SK-N-SH treated with all-trans-retinoic acid at 6 μM for 48 hours (cell line): ENCODE measurements around the gene FLT3.

Source experiments
- ATAC-seq: fragments of 200-7000 bp; cut with Tn5 transposase; 3 replicates; pipeline ENCODE4 v1.9.1; 2020; ENCODE audit warnings: mild to moderate bottlenecking, moderate library complexity
- ARNTL ChIP-seq: fragments of 450-650 bp; formaldehyde crosslinking; IDR thresholded peaks from 2 replicates; pipeline ENCODE4 v1.5.0; 2020; ENCODE audit warnings: low read depth, mild to moderate bottlenecking, moderate library complexity, borderline replicate concordance
- BACH2 ChIP-seq: fragments of 250-450 bp; sonication (Bioruptor Pico); IDR thresholded peaks from 2 replicates; pipeline ENCODE4 v1.9.0; 2021; ENCODE audit warnings: mild to moderate bottlenecking, borderline replicate concordance
- CSDC2 ChIP-seq: fragments of 250-450 bp; sonication (Bioruptor Pico); IDR thresholded peaks from 2 replicates; pipeline ENCODE4 v1.5.0; 2020; ENCODE audit warnings: mild to moderate bottlenecking, moderate library complexity
- ESRRG ChIP-seq: fragments of 250-450 bp; sonication (Bioruptor Pico); IDR thresholded peaks from 2 replicates; pipeline ENCODE4 v1.6.1; 2021; ENCODE audit warnings: mild to moderate bottlenecking
- GLIS3 ChIP-seq: fragments of 250-450 bp; sonication (Bioruptor Pico); IDR thresholded peaks from 2 replicates; pipeline ENCODE4 v1.5.0; 2020; ENCODE audit warnings: mild to moderate bottlenecking, moderate library complexity
- OSR1 ChIP-seq: fragments of 250-450 bp; sonication (Bioruptor Pico); IDR thresholded peaks from 2 replicates; pipeline ENCODE4 v1.8.0; 2022; ENCODE audit warnings: moderate library complexity, mild to moderate bottlenecking, inconsistent platforms
- PATZ1 ChIP-seq: fragments of 250-450 bp; sonication (Bioruptor Pico); IDR thresholded peaks from 2 replicates; pipeline ENCODE4 v1.8.0; 2020; ENCODE audit warnings: mild to moderate bottlenecking, moderate library complexity, borderline replicate concordance
- POU6F1 ChIP-seq: fragments of 250-450 bp; sonication (Bioruptor Pico); IDR thresholded peaks from 2 replicates; pipeline ENCODE4 v1.8.0; 2021; ENCODE audit warnings: low read depth, mild to moderate bottlenecking, moderate library complexity, borderline replicate concordance
- PPARA ChIP-seq: fragments of 250-450 bp; sonication (Bioruptor Pico); IDR thresholded peaks from 2 replicates; pipeline ENCODE4 v1.5.0; 2020; ENCODE audit warnings: mild to moderate bottlenecking, borderline replicate concordance
- SNAI2 ChIP-seq: fragments of 250-450 bp; sonication (Bioruptor Pico); IDR thresholded peaks from 2 replicates; pipeline ENCODE4 v1.5.0; 2020; ENCODE audit warnings: mild to moderate bottlenecking, moderate library complexity
- TCF4 ChIP-seq: fragments of 250-450 bp; sonication (Bioruptor Pico); IDR thresholded peaks from 2 replicates; pipeline ENCODE4 v1.8.0; 2021; ENCODE audit warnings: mild to moderate bottlenecking, moderate library complexity, borderline replicate concordance
- TSHZ2 ChIP-seq: fragments of 250-450 bp; sonication (Bioruptor Pico); IDR thresholded peaks from 2 replicates; pipeline ENCODE4 v1.5.0; 2020; ENCODE audit warnings: mild to moderate bottlenecking, moderate library complexity
- ZC3H10 ChIP-seq: fragments of 250-450 bp; sonication (Bioruptor Pico); IDR thresholded peaks from 2 replicates; pipeline ENCODE4 v1.5.1; 2021; ENCODE audit warnings: mild to moderate bottlenecking, moderate library complexity
- ZFP3 ChIP-seq: fragments of 250-450 bp; sonication (Bioruptor Pico); IDR thresholded peaks from 2 replicates; pipeline ENCODE4 v1.5.0; 2020; ENCODE audit warnings: mild to moderate bottlenecking, moderate library complexity
- ZFP30 ChIP-seq: fragments of 450-650 bp; formaldehyde crosslinking; IDR thresholded peaks from 2 replicates; pipeline ENCODE4 v1.5.0; 2022; ENCODE audit warnings: mild to moderate bottlenecking, moderate library complexity
- ZNF565 ChIP-seq: fragments of 450-650 bp; formaldehyde crosslinking; conservative IDR thresholded peaks from 2 replicates; pipeline ENCODE4 v1.5.0; 2020; ENCODE audit warnings: low read depth, mild to moderate bottlenecking, moderate library complexity
- ZNF8 ChIP-seq: fragments of 450-650 bp; formaldehyde crosslinking; IDR thresholded peaks from 2 replicates; pipeline ENCODE4 v1.5.0; 2020; ENCODE audit warnings: mild to moderate bottlenecking, moderate library complexity
- TF ChIP-seq, protein P1 (sequence below): fragments of 250-450 bp; sonication (Bioruptor Pico); IDR thresholded peaks from 2 replicates; pipeline ENCODE4 v1.5.1; 2021; ENCODE audit warnings: mild to moderate bottlenecking, moderate library complexity
- TF ChIP-seq, protein P2 (sequence below): fragments of 250-450 bp; sonication (Bioruptor Pico); IDR thresholded peaks from 2 replicates; pipeline ENCODE4 v1.5.1; 2020; ENCODE audit warnings: low read depth, mild to moderate bottlenecking, moderate library complexity

The FLT3 gene

DNA sequence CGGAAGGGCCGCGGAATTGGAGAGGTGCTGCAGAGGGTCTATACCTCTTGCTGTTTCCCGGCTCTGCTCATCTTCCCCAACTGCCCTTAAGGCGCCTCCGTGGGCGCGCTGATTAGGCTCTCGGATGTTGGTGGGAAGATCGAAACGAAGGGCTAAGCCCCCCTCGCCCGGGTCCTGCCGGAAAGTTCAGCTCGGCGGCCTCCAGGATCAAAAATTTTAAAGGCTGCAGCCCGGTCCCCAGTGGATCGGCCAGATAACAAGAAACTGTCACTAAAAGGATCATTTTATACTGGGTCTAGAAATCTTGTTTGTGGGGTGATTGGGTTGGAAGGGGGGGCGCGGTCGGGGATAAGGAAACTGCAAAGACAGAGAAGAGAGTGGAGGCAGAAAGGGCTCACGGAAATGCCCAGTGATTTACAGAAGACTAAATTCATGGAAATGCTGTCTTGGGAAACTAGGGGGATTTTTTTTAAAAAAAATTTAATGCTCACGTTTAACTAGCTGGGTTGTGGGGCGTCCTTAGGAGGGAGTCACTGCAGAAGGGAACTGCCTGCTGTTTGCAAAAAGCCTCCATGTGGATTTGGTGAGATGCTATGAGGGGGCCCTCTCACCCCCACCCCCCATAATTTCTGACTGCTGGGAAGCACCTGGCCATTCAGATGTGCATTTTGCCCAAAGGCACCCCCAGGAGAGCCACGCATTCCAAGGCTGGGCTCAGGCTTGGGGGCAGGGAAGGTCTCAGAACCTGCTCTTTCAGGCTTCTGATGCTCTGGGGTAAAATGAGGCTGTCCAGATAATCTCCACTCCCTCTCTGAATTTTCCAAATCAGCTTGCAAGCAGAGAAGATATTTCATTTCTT is 138.9 kb downstream of the FLT3 start:
- TF ChIP-seq ZFP30 (CRISPR knock-in tag) (no peak), PATZ1 (CRISPR knock-in tag) (no peak), OSR1 (no peak), GLIS3 (CRISPR knock-in tag) (no peak), ZC3H10 (CRISPR knock-in tag) (no peak)
- ATAC-seq, result no peak

- TF ChIP-seq ZNF8 (no peak), PPARA (CRISPR knock-in tag) (no peak), ARNTL (no peak), ESRRG (CRISPR knock-in tag) (no peak), SNAI2 (CRISPR knock-in tag) (no peak), TCF4 (CRISPR knock-in tag) (no peak), TSHZ2 (CRISPR knock-in tag) (no peak), POU6F1 (no peak), GLIS3 (CRISPR knock-in tag) (no peak), BACH2 (CRISPR knock-in tag) (no peak), CSDC2 (CRISPR knock-in tag) (no peak), ZC3H10 (CRISPR knock-in tag) (no peak), ZNF565 (CRISPR knock-in tag) (no peak), ZFP3 (CRISPR knock-in tag) (no peak)
- TF ChIP-seq, protein P1, sequence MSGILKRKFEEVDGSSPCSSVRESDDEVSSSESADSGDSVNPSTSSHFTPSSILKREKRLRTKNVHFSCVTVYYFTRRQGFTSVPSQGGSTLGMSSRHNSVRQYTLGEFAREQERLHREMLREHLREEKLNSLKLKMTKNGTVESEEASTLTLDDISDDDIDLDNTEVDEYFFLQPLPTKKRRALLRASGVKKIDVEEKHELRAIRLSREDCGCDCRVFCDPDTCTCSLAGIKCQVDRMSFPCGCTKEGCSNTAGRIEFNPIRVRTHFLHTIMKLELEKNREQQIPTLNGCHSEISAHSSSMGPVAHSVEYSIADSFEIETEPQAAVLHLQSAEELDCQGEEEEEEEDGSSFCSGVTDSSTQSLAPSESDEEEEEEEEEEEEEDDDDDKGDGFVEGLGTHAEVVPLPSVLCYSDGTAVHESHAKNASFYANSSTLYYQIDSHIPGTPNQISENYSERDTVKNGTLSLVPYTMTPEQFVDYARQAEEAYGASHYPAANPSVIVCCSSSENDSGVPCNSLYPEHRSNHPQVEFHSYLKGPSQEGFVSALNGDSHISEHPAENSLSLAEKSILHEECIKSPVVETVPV (CRISPR knock-in tag), result no peak
- TF ChIP-seq, protein P2, sequence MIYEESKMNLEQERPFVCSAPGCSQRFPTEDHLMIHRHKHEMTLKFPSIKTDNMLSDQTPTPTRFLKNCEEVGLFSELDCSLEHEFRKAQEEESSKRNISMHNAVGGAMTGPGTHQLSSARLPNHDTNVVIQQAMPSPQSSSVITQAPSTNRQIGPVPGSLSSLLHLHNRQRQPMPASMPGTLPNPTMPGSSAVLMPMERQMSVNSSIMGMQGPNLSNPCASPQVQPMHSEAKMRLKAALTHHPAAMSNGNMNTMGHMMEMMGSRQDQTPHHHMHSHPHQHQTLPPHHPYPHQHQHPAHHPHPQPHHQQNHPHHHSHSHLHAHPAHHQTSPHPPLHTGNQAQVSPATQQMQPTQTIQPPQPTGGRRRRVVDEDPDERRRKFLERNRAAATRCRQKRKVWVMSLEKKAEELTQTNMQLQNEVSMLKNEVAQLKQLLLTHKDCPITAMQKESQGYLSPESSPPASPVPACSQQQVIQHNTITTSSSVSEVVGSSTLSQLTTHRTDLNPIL (CRISPR knock-in tag), result no peak
- ATAC-seq, result peak; percentile 63
Measured at GRCh38 chr13:27960362-27961226, 139.8 kb downstream of the FLT3 start.

GRCh38 chr13:27959976-27960361 is 140.4 kb downstream of the FLT3 start:
- TF ChIP-seq PPARA (CRISPR knock-in tag), result no peak
- no peak for TF ChIP-seq OSR1
- TF ChIP-seq GLIS3 (CRISPR knock-in tag), result no peak
- no peak for TF ChIP-seq TCF4 (CRISPR knock-in tag)
- TF ChIP-seq CSDC2 (CRISPR knock-in tag), result no peak
- no peak for ATAC-seq
